ENCODE results near the gene PBX3.

The PBX3 gene

DNA sequence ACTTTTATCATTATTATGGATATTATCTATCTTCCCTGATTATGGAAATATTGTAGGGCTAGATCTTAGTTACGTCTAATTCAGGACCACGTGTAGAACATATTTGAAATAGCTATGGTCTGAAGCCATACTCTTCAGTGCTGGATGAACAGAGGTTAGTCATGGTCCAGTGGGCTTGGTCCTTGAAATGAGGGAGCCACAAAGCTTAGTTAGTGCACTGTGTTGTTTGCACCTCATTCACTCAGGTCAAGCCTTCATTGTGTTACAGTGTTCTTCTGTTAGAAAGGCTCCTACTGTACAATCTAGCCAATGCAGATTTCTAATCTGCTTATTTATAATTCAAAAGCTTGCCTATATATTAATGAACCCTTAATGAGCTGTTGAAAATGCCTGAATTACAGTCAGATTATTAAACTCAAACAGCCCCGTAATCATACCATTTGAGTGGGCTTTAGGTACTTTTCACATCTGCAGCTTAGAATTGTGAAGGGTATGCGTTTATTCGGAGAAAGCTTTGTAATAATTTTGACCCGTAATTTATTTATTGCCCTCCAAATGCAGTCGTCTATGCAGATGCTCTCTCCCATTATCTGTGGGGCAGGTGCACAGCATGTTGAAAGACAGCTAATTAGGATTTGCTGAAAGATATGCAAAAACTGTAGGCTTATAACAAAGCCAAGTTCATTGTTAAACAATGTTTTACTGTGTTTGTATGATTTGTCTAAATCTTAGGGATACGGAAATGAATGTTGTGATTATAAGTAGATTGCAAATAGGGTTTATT is 164.9 kb downstream of the PBX3 start:
- no peak for DNase-seq

DNA sequence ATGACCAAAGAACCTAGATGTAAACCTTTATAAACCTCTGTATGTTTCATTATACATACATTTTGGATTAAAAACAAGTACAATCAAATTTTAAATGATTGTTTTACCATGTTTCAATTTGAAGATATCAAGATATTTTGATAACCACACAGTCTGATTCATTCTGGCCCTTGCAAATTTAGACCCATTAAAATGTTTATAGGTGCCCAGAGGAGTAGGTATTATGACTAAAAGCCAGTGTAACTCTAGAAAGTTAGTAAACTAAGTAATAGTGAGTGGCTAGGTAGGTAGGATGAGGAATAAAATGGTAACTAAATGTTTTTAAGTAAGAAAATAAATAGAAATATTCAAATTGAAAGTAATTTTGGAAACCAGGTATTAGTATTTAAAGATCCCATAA is 165.5 kb downstream of the PBX3 start:
- DNase-seq: no peak

DNA sequence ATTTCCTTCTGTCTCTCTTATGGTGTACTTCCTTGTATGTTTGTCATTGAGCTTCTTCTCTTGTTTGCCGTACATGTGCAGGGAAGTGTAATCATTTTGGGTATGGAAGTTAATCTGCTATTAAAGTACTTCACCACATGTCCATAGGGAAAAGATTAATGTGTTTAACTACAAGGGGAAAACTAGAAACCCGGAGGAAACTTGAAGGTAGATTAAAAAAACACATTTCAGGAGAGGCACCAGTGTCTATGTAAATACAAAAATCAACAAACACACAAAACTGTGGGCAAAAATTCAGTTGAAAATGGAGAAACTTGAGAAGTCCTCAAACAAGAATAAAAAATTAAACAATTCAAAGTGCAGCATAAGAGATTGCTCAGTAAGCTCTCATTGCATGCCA is 166.4 kb downstream of the PBX3 start:
- DNase-seq: no peak

DNA sequence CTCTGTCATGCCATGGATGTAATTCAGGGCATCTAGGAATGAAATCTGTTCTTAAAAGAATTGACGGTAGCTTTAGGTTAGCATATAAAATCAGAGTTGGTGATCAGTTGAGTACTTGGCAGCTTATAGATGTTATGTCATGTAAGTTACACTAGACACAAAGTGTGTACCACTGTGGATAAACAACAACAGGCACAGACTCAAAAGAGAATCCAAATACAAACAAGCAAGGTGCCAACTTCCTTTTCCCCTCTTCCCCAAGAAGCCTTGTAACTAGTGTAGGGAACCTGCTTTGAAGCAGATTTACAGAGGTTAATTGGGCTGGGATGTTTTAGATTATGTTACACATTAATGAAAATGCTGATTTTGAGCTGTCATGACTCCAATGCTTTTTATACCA is 167.2 kb downstream of the PBX3 start:
- DNase-seq: no peak

DNA sequence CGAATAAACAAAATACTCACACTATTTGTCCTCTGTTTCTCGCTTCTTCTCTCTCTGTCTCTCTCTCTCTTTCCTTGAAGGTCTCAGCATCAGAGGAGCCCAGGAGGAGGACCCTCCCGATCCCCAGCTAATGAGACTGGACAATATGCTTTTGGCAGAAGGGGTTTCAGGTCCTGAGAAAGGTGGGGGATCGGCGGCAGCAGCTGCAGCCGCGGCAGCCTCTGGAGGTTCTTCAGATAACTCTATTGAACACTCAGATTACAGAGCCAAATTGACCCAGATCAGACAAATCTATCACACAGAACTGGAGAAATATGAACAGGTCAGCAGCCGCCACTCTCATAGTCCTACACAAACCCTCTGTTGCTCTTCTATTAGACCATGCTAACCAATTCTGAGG is 168.4 kb downstream of the PBX3 start:
- no peak for DNase-seq

DNA sequence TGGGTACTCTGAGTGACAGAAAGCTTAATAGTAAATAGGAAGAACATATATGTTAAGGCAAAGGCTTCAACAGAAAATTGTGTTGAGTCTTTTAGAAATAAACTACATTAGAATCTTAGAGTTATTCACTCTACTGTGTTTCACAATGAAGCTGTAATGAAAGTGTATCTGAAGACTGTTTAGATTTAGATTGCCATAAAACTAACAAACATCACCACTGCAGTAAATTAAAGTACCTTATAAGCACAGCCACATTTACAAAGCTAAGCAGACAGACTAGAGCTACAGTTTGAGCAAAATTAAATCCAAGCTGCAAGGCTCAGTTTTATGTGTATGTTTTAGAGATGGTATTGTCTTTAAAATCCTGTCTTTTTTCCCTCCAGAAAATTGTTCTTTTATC is 172.4 kb downstream of the PBX3 start:
- DNase-seq: no peak

DNA sequence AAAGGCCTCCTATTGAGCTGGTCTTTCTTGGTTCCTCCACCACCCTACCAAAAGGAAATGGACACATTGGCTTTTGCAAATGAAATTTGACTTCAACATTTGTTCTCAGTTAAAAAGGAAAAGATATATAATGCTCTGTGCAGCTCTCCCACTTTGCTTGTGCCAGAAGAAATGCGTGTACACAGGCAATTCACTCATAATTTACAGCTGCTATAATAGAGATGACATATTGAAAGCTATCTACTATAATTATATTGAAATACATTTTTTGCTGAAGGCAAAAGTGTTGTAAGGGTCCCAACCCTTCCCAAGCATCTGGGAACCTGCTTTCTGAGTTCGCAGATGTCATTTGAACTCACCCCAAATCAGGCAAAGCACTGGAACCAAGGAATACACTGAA is 173.2 kb downstream of the PBX3 start:
- DNase-seq: no peak

DNA sequence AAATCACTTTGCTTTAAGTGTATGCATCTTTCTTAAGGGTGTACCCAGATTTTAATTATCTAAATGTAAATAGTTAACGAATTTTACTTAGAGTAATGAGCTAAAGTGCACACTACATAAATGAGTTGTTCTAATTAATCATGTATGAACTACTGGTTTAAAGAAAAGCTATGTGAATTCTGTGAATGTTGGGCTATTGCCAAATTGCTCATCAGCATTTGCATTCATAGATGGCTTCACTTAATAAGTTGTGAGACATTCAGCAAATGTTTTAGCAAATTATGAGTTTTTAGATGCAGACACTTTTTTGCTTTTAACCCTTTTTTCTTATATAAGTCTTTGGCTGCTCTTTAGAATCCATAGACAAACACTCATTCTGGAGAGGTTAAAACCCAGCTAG is 175.7 kb downstream of the PBX3 start:
- DNase-seq: no peak

DNA sequence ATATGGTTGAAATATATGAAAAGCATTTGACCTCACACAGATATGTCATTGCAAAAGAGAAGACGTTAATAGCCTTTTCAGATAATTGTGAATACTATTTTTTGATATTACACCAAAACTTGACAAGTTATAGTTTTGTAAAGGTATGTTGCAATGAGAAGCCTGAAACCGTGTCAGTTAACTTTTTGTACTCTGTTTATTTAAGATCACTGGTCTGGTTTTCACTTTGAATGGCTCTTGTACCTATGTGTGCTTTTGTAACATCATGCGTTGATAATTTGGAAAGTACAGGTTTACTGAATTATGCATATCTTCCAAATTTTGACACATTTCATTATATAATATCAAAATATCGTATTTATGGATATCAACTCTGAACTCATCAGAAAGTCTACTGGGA is 177.2 kb downstream of the PBX3 start:
- DNase-seq: no peak

DNA sequence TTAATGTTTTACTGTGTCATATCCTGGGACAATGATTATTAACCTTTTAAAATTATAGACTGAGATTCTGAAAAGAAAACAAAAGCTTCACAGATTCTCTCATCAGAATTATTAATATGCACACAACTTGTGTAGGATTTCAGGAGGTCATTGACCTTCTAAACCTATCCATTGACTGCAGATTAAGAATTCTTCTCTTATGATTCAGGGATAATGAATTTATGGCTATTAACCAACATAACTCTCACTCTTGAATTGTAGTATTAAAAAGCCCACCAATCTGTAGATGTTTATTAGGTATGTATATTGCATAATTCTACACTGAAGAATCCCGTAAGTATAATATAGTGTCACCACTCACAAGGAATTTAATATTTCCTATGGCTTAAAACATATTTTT is 179.8 kb downstream of the PBX3 start:
- no peak for DNase-seq

DNA sequence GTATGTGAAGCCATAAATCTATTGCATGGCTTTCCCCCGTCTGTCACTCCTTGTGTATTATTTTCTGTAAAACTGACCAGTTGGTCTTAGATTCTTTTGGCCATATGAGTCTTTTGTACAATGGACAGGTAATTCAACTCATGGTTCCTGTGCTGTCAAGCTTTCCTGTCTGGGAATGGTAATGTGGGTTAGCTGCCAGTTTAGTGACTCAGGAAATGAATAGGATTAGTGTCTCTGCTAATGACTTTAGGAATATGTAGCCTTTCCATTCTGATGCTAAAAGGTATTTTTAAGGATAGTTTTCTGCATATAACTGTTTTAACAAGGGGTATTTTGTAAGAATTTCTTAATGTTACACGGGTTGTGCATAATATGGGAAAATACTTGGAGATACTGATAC is 182.7 kb downstream of the PBX3 start:
- no peak for DNase-seq

DNA sequence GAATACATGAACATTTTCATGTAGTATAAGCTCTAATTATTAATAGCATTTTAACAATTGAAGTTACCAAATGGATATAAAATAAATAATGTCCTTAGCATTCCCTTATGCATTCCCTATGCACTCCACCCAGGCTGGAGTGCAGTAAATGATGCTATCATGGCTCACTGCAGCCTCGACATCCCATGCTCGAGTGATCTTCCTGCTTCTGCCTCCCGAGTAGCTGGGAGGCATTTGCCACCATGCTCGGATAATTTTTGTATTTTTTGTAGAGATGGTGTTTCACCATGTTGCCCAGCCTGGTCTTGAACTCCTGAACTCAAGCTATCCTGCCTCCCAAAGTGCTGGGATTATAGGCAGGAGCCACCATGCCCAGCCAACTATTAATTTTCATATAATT is 184.0 kb downstream of the PBX3 start:
- DNase-seq: no peak

DNA sequence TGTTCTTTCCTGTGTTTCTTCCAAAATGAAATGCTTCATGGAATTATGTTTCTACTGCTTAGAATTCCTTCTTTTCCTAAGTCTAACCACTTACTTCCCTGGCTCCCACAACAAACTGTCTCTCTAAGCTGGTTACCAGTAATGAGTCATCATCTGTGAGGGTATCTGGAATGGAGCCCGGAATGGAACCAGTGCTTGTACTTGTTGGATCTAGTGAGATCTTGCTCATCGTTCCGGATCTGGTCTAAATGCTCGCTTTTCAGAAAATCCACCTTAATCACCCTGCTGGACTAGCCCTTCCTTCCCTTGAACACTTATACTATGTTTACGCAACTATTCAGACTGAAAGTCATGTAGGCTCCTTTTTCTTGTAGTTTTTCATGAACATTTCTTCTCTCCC is 184.8 kb downstream of the PBX3 start:
- no peak for DNase-seq

DNA sequence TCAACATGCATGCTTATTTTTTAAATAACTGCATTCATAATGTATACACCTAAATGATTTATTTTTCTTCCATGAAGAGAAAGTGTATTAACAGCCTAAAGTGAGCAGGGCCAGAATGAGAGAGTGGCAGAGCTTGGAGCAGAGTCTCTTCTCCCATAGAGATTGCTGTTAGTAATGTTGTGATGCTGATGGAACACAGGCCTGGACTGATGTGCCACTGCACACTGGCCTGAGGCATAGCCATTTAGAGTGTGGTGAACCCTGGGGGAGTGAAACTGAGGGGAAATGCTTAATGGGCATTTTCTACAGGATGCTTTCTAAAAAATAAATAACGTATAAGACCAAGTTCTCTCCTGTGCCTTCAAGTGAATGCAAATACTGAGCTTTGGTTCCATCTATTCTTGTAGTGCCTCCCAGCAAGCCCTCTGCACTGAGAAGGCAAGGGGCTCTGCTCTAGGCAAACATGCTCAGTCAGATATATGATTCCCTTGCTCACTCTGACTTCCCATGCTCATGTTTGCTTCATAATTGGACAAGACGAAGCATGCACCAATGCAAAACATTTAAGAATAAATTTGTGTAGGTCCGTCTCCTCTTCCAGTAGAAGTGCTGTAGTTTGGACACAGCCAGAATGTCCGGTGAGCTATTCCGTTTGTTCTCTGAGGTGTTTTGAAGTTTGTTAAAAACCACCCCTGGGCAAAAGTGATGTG is 185.7 kb downstream of the PBX3 start:
- no peak for DNase-seq

DNA sequence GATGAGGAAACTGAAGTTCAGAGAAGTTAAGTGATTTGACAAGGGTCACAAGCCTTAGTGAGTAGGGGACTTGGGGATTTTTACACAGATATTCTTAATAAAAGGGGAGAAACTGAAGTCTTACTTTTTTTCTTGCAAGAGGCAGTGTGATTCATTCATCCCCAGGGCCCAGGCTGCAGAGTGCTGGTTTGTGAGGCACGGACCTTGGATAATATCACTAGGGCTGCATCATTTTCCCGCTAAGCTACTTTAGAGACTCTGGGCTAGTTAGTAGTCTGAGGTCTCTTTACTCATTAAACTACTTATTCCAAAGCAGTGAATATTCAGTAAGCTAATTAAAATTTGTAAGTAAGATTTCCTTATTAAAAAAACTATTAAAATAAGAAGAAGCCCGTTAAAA is 195.0 kb downstream of the PBX3 start:
- DNase-seq: no peak

DNA sequence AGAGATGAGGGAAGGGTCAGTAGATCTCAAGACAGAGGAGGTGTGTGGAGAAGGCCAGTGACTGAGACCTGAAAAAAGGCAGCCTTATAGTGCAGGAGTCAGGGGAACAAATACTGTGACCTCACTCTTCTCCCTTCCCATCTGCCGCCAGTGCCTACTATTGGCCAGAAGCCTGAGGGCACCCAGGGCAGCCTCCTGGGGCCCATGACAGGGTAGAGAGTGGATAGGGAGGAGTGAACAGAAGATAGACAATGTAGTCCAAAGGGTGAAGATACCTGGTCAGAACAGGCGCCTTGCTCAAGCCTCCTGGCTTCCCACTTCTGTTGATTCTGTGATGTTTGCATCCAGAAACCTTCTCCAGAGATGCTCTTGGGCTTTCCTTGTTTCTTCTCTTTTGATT is 196.7 kb downstream of the PBX3 start:
- no peak for DNase-seq

DNA sequence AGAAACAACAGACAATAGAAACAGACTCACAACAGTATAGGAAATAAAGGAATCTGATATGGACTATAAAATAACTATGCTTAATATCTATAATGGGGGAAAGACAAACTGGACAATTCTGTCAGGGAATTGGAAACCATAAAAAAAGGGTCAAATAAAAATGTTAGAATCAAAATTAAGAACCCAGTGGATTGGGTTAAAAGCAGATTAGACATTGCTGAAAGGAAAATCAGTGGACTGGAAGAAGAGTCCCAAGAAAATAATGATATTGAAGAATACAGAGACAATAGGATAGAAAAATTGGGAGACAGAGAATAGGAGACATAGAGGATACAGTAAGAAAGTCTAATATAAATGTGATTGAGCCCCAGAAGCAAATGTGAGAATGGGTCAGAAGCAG is 199.2 kb downstream of the PBX3 start:
- DNase-seq: no peak

DNA sequence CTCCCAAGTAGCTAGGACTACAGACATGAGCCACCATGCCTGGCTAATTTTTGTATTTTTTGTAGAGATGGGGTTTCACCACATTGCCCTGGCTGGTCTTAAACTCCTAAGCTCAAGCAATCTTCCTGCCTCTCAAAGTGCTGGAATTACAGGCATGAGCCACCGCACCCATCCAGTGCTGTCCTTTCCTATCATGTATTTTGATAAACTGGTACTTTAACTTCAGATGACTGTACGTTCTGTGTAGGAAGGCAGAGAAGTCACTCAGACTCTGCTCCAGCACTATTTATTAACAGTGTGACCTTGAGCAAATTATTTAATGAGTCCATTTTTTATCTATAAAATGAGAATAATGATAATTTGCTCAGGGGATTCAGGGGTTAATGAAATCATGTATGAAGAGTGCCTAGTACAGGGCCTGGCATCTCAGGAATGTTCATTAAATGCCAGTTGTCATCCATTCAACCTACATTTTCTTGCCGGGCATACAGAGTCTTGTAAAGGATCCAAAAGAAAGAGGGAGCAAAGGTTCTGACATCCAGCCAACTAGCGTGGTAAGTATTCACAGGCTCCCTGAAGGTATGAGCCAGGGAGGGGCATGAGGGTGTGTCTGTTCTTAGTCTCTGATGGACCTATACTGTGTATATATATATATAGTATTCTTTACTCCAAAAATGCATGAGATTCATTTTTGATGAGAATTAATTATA is 201.9 kb downstream of the PBX3 start:
- no peak for DNase-seq

DNA sequence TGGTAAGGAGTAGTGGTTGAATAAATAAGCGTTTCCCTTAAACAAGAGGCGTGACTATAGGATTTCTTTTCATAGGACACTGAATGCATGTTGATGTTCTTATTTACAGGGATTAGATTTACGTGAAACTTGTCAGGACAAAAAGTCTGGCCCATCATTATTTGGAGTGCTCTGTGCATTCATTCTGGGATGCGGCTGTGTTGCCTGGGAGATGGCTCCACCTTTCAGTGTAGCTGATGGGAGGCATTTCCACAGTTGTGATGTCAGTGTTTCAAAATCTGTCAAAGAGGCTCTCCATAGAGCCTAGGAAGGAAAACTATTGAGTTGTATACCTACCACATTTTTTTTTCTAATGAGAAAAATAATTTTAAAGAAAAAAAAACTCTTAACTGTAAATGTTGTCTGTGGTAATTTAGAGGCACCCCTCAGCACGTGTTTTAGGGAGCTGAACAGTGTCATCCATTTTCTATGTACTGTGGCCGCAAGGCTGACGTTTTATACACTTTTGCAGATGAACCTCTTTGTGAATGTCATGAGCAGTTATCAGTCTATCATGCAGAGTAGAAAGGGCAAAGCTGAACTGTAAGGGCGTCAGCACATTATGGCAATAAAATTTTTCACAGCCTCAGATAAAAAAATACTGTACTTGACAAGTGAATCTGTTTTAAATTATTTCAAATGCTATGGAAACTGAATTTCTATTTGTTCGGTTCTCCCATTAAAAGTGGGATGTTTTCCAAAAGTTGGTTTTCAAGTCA is 202.7 kb downstream of the PBX3 start:
- DNase-seq: no peak

DNA sequence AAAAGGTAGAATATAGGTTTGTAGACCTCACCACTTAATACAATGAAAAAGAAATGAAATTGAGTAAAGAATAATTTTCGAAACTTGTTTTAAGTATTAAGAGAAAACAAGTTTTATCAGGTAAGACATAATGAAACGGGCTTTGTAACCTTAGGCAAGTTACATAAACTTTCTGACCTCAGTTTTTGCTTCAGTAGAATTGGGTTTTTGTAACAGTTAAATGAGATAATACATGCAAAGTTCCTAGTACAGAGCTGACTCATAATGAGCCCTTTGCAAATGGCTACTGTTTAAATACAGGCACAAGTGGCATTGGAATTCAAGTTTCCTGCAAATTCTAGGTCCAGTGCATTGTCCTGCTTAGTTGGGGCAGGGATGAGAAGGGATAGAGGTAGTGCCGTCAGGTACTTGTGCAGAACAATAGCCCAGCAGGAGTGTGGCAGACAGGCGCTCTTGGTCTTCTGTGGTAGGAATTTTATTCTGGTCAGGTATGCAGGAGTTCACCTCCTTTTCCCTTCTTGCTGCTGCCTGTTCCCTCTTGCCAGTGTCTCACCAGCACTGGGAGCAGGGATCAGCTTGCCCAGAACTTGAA is 203.8 kb downstream of the PBX3 start:
- DNase-seq: no peak

DNA sequence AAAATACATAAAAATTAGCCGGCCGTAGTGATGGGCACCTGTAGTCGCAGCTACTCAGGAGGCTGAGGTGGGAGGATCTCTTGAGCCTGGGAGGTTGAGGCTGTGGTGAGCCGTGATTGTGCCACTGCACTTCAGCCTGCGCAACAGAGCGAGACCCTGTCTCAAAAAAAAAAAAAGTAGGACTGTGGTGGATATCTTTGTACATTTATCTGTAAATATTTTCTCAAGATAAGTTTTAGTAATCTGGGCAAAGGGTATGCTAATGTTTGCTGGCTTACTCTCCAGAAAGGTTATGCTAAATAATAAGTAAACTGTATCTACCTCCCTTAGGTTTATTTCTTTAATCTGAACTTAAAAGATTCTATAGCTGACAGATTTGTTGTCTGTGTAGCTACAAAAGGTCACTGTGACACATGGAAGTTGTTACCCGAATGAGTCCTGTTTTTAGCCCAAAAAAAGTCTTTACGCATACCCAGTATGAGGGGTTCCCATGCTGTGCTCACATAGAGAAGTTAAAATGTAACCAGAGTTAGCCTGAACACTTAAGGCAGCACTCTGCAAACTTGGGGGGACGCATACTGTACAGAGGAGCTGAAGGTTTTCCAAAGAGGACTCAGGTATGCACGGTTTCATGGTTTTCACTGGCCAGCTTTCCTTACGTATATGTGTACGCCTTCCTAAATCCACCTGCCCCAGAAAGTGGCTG is 206.3 kb downstream of the PBX3 start:
- no peak for DNase-seq

DNA sequence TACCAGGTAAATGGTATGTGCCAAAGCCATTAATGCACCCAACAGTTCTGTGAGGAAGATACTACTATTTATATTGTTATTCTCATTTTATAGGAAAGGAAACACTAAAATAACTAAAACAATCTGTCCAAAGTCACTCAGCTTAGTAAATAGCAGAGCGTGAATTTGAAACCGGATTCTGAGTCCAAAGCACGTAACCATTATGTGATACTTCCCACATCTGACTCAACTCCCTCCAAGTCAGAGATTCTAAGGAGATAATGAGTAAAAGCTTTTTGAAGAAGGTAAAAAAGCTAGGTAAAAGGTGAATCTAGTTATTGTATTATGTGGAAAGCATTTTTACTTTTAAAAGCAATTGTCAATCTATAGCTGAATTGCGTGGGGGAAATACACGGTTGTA is 208.9 kb downstream of the PBX3 start:
- no peak for DNase-seq

All from stimulated activated naive CD4-positive, alpha-beta T cell (primary cell).